ENCODE measurements around the gene SOX13. TPM values are rescaled to one million over a fixed set of nuclear protein-coding genes. Genes with fewer than 3 reads are reported as not detected.
A peak's percentile ranks its signal among the peaks of the same experiment; 100 is the strongest.

SOX13 gene
- total RNA-seq, 4 donors from 2014 or later: 51.8 to 108 (median 105) TPM

DNA sequence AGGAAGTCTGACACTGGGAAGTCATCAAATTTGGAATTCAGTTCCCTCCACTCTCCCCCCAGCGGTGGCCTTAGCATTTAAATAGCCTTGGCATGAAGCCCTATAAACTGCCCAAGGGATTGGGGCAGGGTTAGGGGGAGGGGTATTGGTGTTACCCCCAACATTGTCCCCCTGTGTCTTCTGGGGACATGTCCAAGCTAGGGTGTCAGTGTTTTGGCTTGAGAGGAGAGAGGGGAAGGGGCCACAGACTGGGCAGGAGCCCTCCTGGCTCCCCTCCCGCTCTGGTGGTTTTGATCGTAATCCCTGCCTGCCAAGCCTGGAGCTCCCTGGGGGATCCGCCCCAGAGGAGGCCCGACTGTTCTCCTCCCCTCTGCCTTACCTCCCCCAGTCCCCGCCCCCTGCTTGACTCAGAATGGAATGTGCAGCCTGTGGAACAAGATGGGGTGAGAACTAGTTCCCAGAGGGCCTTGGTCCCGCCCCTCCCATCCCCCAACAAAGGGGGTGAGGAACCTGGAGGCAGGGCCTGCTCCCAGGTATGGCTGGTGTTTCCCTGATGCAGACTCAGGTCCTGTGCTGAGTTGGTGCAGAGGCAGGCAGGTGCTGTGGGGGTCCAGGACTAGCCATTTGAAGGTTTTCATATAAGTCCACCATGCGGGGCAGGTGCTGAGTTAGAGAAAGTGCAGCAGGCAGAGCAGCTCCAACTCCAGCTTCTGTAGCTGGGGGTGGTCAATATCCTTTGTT is 7.4 kb downstream of the SOX13 start:
- H3K27ac ChIP-seq: peak overlapping the region; percentile 80 to 97 (median 88)
- WGBS, 2 donors: 31 to 35% methylated on average over 7 to 8 of the region's 8 CpGs
- DNase-seq (ENCODE audit: low spot score in 2 of 2): peak; percentile 63 to 65
- no peaks in the 10 kb centered on the region for H3K27me3 ChIP-seq
- TF ChIP-seq EP300 (IDR thresholded peaks at IDR 0.05) (peak; percentile 32 to 56), CTCF (IDR thresholded peaks at IDR 0.05) (peak in 1 of 5 experiments; percentile 20), POLR2A (IDR thresholded peaks at IDR 0.05) (peak in 1 of 2 donors; percentile 25)
- no peaks in the 10 kb centered on the region for H3K9me3 ChIP-seq
- H3K4me1 ChIP-seq: peaks cover 0 to 100% (median 82%) of the 10 kb centered on the region in 4 donors
- H3K4me3 ChIP-seq: peak overlapping the region in 2 of 4 donors; percentile 5 to 24
- H3K36me3 ChIP-seq: no peaks in the 10 kb centered on the region

DNA sequence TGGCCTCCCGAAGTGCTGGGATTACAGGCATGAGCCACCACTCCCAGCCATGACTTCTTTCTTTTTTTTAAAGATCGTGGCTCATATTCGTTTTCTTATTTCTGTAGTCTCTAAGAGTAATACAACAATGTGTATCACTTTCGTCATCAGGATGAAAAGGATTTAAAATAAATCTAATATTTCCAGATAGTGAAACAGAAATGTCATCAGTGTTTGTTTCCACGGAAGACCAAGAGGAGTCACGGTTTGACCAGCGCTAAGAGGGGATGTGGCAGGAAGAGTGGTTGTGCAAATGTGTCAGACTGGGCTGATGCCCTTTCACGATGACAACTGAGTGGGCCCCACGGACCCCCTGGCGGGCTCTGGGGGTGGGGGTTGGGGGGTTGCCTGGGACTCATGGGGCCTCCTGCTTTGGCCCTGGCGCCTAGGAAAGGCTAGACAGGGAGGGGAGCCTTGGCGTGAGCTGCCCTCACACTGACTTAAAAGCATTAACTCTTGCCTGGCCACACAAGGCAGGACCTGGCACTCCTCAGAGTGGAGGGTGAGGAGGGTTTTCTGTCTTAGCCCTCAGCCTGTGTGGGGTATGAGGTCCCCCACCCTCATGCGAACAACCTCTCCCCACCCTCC is 8.4 kb downstream of the SOX13 start:
- Histone ChIP-seq H3K4me1 (peaks cover 0 to 100% (median 79%) of the 10 kb centered on the region in 4 donors), H3K9me3 (no peaks in the 10 kb centered on the region), H3K27me3 (no peaks in the 10 kb centered on the region), H3K4me3 (peak overlapping the region in 1 of 4 donors; percentile 12), H3K27ac (peak overlapping the region; percentile 80 to 97 (median 88)), H3K36me3 (no peaks in the 10 kb centered on the region)
- 24 to 34% methylated on average over 13 of the region's 13 CpGs for WGBS, 2 donors
- DNase-seq (ENCODE audit: low spot score in 2 of 2): no peak
- no peak for TF ChIP-seq CTCF (IDR thresholded peaks at IDR 0.05)
- no peak for TF ChIP-seq EP300 (IDR thresholded peaks at IDR 0.05)
- no peak for TF ChIP-seq POLR2A (IDR thresholded peaks at IDR 0.05)

DNA sequence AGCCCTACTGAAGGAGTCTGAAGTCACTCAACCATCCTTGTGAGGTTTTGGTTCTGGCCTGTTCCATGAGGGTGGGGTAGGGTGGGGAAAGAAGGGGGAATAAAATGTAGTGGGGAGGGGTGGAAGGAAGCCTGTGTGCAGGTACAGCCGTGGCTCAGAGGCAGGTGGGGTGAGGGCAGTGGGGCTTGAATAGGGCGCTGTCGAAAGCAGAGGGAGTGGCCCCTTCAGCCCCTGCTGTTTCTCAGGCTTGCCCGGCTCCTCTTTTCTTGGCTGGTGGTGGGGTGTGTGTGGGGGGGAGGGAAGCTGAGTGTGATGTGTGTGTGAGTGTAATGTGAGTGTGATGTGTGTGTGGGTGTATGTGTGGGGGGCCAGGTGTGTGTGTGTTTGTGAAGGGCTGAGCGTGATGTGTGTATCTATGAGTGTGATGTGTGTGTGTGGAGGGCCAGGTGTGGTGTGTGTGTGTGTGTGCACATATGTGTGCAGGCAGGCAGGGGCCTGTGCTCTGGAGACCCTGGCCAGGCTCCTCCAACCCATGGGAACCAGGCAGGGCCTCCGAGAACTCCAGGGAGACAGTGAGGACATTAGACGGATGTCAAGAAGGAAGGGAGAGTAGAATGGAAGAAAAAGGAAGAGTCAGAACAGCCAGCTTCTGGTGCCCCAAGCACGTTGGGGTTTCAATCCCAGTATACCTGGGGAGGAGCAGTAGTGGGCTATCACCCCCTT is 9.0 kb downstream of the SOX13 start:
- Histone ChIP-seq H3K36me3 (no peaks in the 10 kb centered on the region), H3K9me3 (no peaks in the 10 kb centered on the region), H3K4me3 (peak overlapping the region in 1 of 4 donors; percentile 12), H3K4me1 (peaks cover 0 to 100% (median 81%) of the 10 kb centered on the region in 4 donors), H3K27ac (peak overlapping the region; percentile 80 to 97 (median 88)), H3K27me3 (no peaks in the 10 kb centered on the region)
- TF ChIP-seq EP300 (IDR thresholded peaks at IDR 0.05) (no peak), CTCF (IDR thresholded peaks at IDR 0.05) (no peak), POLR2A (IDR thresholded peaks at IDR 0.05) (no peak)
- DNase-seq (ENCODE audit: low spot score in 2 of 2): no peak
- WGBS, 2 donors: 70 to 76% methylated on average over 7 to 8 of the region's 8 CpGs

DNA sequence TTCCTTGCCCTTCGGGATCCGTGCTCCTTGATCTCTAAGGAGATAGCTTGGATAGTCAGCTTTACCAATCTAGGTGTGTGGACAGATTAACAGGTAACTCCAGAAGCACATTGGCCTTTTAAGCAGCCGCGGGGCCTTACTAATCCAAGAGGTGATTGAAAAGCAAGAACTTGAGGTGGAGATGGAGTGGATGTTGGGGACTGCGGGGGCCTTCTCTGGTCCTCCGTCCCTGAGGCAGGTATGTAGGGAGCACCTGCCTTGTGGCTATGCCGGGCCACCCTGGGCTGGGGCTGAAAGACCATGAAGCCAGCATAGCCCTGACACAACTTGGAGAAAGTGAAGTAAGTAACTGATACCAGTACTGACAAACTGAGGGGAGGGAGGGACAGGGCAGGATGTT is 10.6 kb downstream of the SOX13 start:
- TF ChIP-seq POLR2A (IDR thresholded peaks at IDR 0.05) (no peak), EP300 (IDR thresholded peaks at IDR 0.05) (no peak), CTCF (IDR thresholded peaks at IDR 0.05) (no peak)
- Histone ChIP-seq H3K27ac (peak overlapping the region; percentile 70 to 97 (median 88)), H3K9me3 (no peaks in the 10 kb centered on the region), H3K36me3 (no peaks in the 10 kb centered on the region), H3K27me3 (no peaks in the 10 kb centered on the region), H3K4me1 (peaks cover 10 to 100% (median 88%) of the 10 kb centered on the region in 4 donors), H3K4me3 (no peak overlapping the region)
- 87 to 91% methylated on average over 7 of the region's 7 CpGs for WGBS, 2 donors
- no peak for DNase-seq (ENCODE audit: low spot score in 2 of 2)

All from tibial nerve (tissue), 4 donors.